Measurements from ENCODE around the gene RGS12. TPM values are rescaled to one million over a fixed set of nuclear protein-coding genes. Genes with fewer than 3 reads are reported as not detected.

The RGS12 gene
- total and polyA plus RNA-seq, 2 donors (not counting 1 experiment from before 2014, with no cell fraction given): 3.5 to 13.9 TPM

DNA sequence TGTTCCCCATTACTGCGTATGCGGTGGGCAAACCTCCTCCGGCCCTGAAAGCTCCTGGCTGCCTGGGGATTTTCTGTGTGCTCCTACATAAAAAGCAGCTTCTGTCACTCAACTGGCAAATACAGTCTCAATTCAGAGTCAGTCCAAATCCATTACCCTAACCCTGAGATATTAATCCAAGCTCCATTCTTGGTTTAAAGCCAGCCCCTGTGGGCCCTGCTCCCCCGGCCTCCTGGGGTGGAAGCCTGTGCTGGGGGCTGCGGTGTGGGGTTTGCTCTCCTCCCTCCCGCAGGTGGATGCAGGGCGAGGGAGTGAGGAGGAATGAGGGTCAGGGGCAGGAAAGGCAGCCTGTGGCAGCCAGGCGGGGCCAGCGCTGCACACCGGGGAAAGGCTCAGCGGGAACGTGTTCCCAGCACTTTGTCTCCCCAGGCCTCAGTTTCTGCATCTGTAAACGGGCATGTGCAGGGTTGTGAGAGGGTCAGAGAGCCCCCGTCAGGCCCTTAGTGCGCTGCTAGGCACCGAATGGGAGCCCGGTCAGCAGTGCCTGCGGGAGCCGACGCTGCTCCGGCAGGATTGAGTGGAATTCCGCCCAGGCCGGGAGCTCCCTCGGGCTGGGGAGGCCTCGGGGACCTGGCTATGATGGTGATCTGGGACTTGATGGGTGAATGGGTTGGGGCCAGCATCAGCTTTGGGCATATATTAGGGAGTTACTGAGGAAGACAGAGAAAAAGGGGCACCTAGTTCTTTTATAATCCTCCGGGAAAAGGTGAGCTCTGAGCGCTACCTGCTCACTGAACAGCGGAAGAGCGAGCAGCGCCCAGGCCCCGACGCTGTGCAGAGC, 6.3 kb upstream of the RGS12 start:
- Histone ChIP-seq H3K4me3 (ENCODE audit: control extremely low read depth in 1 of 5, extremely low read depth in 1 of 5, insufficient read depth in 1 of 5, low read depth in 2 of 5, low read length in 4 of 5) (no peak overlapping the region), H3K4me1 (ENCODE audit: control insufficient read depth in 2 of 2, insufficient read depth in 2 of 2, low read length in 2 of 2) (peaks cover 15 to 19% of the 10 kb centered on the region in 2 donors), H3K9ac (ENCODE audit: low read length) (peak overlapping the region; percentile 41), H3K27ac (ENCODE audit: low read length in 2 of 2) (no peak overlapping the region), H3K79me2 (ENCODE audit: control insufficient read depth, insufficient read depth, low read length) (no peaks in the 10 kb centered on the region), H2AFZ (ENCODE audit: insufficient read depth, low read depth, low read length, poor library complexity, severe bottlenecking) (peak overlapping the region; percentile 58), H3K4me2 (replicated peaks; ENCODE audit: low read depth, low read length, poor library complexity, severe bottlenecking) (peak overlapping the region; percentile 69), H3K9me3 (ENCODE audit: control extremely low read depth in 1 of 3, control insufficient read depth in 2 of 3, insufficient read depth in 1 of 3, low read length in 2 of 3) (peaks cover 0 to 11% (median 3%) of the 10 kb centered on the region in 3 donors), H3K27me3 (replicated peaks in 1 of 4; ENCODE audit: control extremely low read depth in 1 of 4, control insufficient read depth in 3 of 4, insufficient read depth in 4 of 4, low read length in 3 of 4) (peaks cover 0 to 20% (median 2%) of the 10 kb centered on the region in 4 experiments), H4K20me1 (ENCODE audit: control insufficient read depth, insufficient read depth, low read length, poor library complexity, severe bottlenecking) (no peaks in the 10 kb centered on the region), H3K36me3 (replicated peaks in 1 of 2; ENCODE audit: control extremely low read depth in 1 of 2, control insufficient read depth in 1 of 2, extremely low read depth in 1 of 2, insufficient read depth in 2 of 2, low read length in 1 of 2) (no peaks in the 10 kb centered on the region)
- Mint-ChIP-seq H3K4me3 (peak overlapping the region; percentile 27), H3K27me3 (peaks cover 11% of the 10 kb centered on the region), H3K9me3 (ENCODE audit: insufficient read depth) (peaks cover 4% of the 10 kb centered on the region), H3K4me1 (peaks cover 17% of the 10 kb centered on the region), H3K27ac (peak overlapping the region; percentile 4)
- 81% methylated on average over 29 of the region's 32 CpGs for WGBS (ENCODE audit: insufficient coverage)
- ATAC-seq (ENCODE audit: low read depth): no peak
- TF ChIP-seq, protein P1, sequence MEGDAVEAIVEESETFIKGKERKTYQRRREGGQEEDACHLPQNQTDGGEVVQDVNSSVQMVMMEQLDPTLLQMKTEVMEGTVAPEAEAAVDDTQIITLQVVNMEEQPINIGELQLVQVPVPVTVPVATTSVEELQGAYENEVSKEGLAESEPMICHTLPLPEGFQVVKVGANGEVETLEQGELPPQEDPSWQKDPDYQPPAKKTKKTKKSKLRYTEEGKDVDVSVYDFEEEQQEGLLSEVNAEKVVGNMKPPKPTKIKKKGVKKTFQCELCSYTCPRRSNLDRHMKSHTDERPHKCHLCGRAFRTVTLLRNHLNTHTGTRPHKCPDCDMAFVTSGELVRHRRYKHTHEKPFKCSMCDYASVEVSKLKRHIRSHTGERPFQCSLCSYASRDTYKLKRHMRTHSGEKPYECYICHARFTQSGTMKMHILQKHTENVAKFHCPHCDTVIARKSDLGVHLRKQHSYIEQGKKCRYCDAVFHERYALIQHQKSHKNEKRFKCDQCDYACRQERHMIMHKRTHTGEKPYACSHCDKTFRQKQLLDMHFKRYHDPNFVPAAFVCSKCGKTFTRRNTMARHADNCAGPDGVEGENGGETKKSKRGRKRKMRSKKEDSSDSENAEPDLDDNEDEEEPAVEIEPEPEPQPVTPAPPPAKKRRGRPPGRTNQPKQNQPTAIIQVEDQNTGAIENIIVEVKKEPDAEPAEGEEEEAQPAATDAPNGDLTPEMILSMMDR (IDR thresholded peaks at IDR 0.05): no peak
- DNase-seq: peak; percentile 86
- intact Hi-C loops (cut with micrococcal nuclease): loop anchor here (5.0 kb wide), 1 partner anchor 239 kb away; no protein-coding TSS in a partner anchor
- CTCF ChIA-PET: interaction anchor here (1.5 kb wide), 1 partner anchor 194 kb away, joined by 4 read pairs; no protein-coding TSS in a partner anchor
- POLR2A ChIA-PET: no interaction called here

- CTCF ChIA-PET: interaction anchor here (0.6 to 1.5 kb wide), 2 partner anchors 50 to 194 kb away, joined by 3 to 4 read pairs; no protein-coding TSS in a partner anchor
- H3K36me3 ChIP-seq (replicated peaks in 1 of 2; ENCODE audit: control extremely low read depth in 1 of 2, control insufficient read depth in 1 of 2, extremely low read depth in 1 of 2, insufficient read depth in 2 of 2, low read length in 1 of 2): no peaks in the 10 kb centered on the region
- Mint-ChIP-seq H3K4me1 (peaks cover 21% of the 10 kb centered on the region), H3K27me3 (peaks cover 14% of the 10 kb centered on the region), H3K4me3 (no peak overlapping the region), H3K27ac (peak overlapping the region; percentile 27), H3K9me3 (ENCODE audit: insufficient read depth) (no peaks in the 10 kb centered on the region)
- DNase-seq (no peak), ATAC-seq (ENCODE audit: low read depth) (no peak)
- H3K9ac ChIP-seq (ENCODE audit: low read length): no peak overlapping the region
- no peak overlapping the region for H2AFZ ChIP-seq (ENCODE audit: insufficient read depth, low read depth, low read length, poor library complexity, severe bottlenecking)
- peaks cover 0 to 8% (median 0%) of the 10 kb centered on the region in 3 donors for H3K9me3 ChIP-seq (ENCODE audit: control extremely low read depth in 1 of 3, control insufficient read depth in 2 of 3, insufficient read depth in 1 of 3, low read length in 2 of 3)
- no peaks in the 10 kb centered on the region for H3K79me2 ChIP-seq (ENCODE audit: control insufficient read depth, insufficient read depth, low read length)
- TF ChIP-seq EZH2 (IDR thresholded peaks at IDR 0.05; ENCODE audit: borderline replicate concordance, insufficient read depth, low read depth, low read length, poor library complexity, severe bottlenecking): no peak
- TF ChIP-seq, protein P1 (IDR thresholded peaks at IDR 0.05): no peak
- H3K27me3 ChIP-seq (replicated peaks in 1 of 4; ENCODE audit: control extremely low read depth in 1 of 4, control insufficient read depth in 3 of 4, insufficient read depth in 4 of 4, low read length in 3 of 4): peaks cover 0 to 25% (median 2%) of the 10 kb centered on the region in 4 experiments
- no peak overlapping the region for H3K4me2 ChIP-seq (replicated peaks; ENCODE audit: low read depth, low read length, poor library complexity, severe bottlenecking)
- intact Hi-C loops (cut with micrococcal nuclease): loop anchor here (5.0 kb wide), 1 partner anchor 240 kb away; no protein-coding TSS in a partner anchor
- H3K4me3 ChIP-seq (ENCODE audit: control extremely low read depth in 1 of 5, extremely low read depth in 1 of 5, insufficient read depth in 1 of 5, low read depth in 2 of 5, low read length in 4 of 5): no peak overlapping the region
- 81% methylated on average over 10 of the region's 14 CpGs for WGBS (ENCODE audit: insufficient coverage)
- no peak overlapping the region for H3K27ac ChIP-seq (ENCODE audit: low read length in 2 of 2)
- peaks cover 21 to 26% of the 10 kb centered on the region in 2 donors for H3K4me1 ChIP-seq (ENCODE audit: control insufficient read depth in 2 of 2, insufficient read depth in 2 of 2, low read length in 2 of 2)
- no peaks in the 10 kb centered on the region for H4K20me1 ChIP-seq (ENCODE audit: control insufficient read depth, insufficient read depth, low read length, poor library complexity, severe bottlenecking)
- POLR2A ChIA-PET: no interaction called here
Observed at GRCh38 chr4:3287271-3287971, 5.4 kb upstream of the RGS12 start.

Measured in B cell (primary cell).